Stimulated activated CD4-positive, alpha-beta T cell treated with anti-CD3 and anti-CD28 coated beads, TNF-alpha, amount 100 ng/mL, for 48 hours (primary cell): ENCODE measurements around the gene RELL1.

ENCODE experiments used
- DNase-seq, 3 donors: peaks; one replicate each; pipeline ENCODE4 v3.0.0-alpha.2; 2020; ENCODE audit warnings: low read depth in 3 of 3

Gene RELL1

GRCh38 chr4:37686373-37687193 lies at the start of gene RELL1:
RELL1 (minus strand) TSS chr4:37686376; CDS start chr4:37686287, 89 bp downstream.
- DNase-seq, result peak; percentile 97 to 99 (median 99)

- no peak for DNase-seq
These were observed 49.4 kb upstream of the RELL1 start for GRCh38 chr4:37735578-37735977.

- DNase-seq, result no peak
These were observed 48.8 kb upstream of the RELL1 start for GRCh38 chr4:37734989-37735388.

GRCh38 chr4:37733240-37733867 lies 47.2 kb upstream of the RELL1 start:
- DNase-seq, result no peak

- no peak for DNase-seq
These were observed 46.5 kb upstream of the RELL1 start for GRCh38 chr4:37732526-37733186.

- no peak for DNase-seq
These were observed 43.5 kb upstream of the RELL1 start for GRCh38 chr4:37729649-37730004.

GRCh38 chr4:37728064-37728463 lies 41.9 kb upstream of the RELL1 start:
- DNase-seq, result no peak

GRCh38 chr4:37727635-37728034 lies 41.5 kb upstream of the RELL1 start:
- no peak for DNase-seq

- no peak for DNase-seq
These were observed 40.5 kb upstream of the RELL1 start for GRCh38 chr4:37726666-37727065.

GRCh38 chr4:37725718-37726117 lies 39.5 kb upstream of the RELL1 start:
- no peak for DNase-seq

- DNase-seq, result no peak
These were observed 36.9 kb upstream of the RELL1 start for GRCh38 chr4:37723067-37723466.

- no peak for DNase-seq
These were observed 35.9 kb upstream of the RELL1 start for GRCh38 chr4:37721995-37722638.

GRCh38 chr4:37719021-37719420 lies 32.8 kb upstream of the RELL1 start:
- no peak for DNase-seq

- DNase-seq, result peak in 1 of 3 donors; percentile 2
These were observed 31.4 kb upstream of the RELL1 start for GRCh38 chr4:37717576-37717975.

GRCh38 chr4:37715889-37716402 lies 29.8 kb upstream of the RELL1 start:
- DNase-seq, result peak in 2 of 3 donors; percentile 6 to 21

- DNase-seq, result no peak
These were observed 24.3 kb upstream of the RELL1 start for GRCh38 chr4:37710491-37710890.

GRCh38 chr4:37706032-37706431 lies 19.9 kb upstream of the RELL1 start:
- no peak for DNase-seq

GRCh38 chr4:37705571-37705970 lies 19.4 kb upstream of the RELL1 start:
- DNase-seq, result no peak

GRCh38 chr4:37699868-37700481 lies 13.8 kb upstream of the RELL1 start:
- DNase-seq, result no peak

- no peak for DNase-seq
These were observed 11.4 kb upstream of the RELL1 start for GRCh38 chr4:37697566-37697965.

- DNase-seq, result no peak
These were observed 7.4 kb upstream of the RELL1 start for GRCh38 chr4:37693450-37694190.
